Keratinocyte (primary cell): ENCODE data around the gene IL31. TPM values are rescaled to one million over a fixed set of nuclear protein-coding genes. Genes with fewer than 3 reads are reported as not detected.

Experiments
- DNase-seq: peaks from one replicate; pipeline ENCODE4 v3.0.0-alpha.2; 2011; ENCODE audit warnings: low read depth, missing footprints, low spot score
- FAIRE-seq: peaks from 2 replicates; lab custom pipeline; 2011; peaks lifted over from hg19 to GRCh38; lab: Jason Lieb, UNC
- H2AFZ ChIP-seq: 2 replicates; pipeline ENCODE4 v1.6.0; 2012; ENCODE audit warnings: low read length, control low read depth, inconsistent platforms; ENCODE audit not compliant: control insufficient read depth
- H3K27ac ChIP-seq: 2 replicates; pipeline ENCODE4 v1.5.1; 2011; ENCODE audit warnings: low read length; ENCODE audit not compliant: control insufficient read depth, insufficient read depth
- H3K27me3 ChIP-seq: 3 replicates; pipeline ENCODE4 v1.6.0; 2011; ENCODE audit warnings: low read length; ENCODE audit not compliant: control insufficient read depth, insufficient read depth; ENCODE audit errors: extremely low read depth
- H3K36me3 ChIP-seq, 2 experiments: 2 replicates in 1 of 2; 3 replicates in 1 of 2; pipeline ENCODE4 v1.5.1; 2011; ENCODE audit warnings: low read length in 2 of 2, mild to moderate bottlenecking in 1 of 2; ENCODE audit not compliant: control insufficient read depth in 2 of 2, insufficient read depth in 2 of 2; ENCODE audit errors: extremely low read depth in 1 of 2
- H3K4me1 ChIP-seq: 3 replicates; pipeline ENCODE4 v1.5.1; 2011; ENCODE audit warnings: low read length; ENCODE audit not compliant: control insufficient read depth, insufficient read depth; ENCODE audit errors: extremely low read depth
- H3K4me2 ChIP-seq: 3 replicates; pipeline ENCODE4 v1.6.0; 2011; ENCODE audit warnings: low read depth, low read length; ENCODE audit not compliant: control insufficient read depth, insufficient read depth; ENCODE audit errors: extremely low read depth
- H3K4me3 ChIP-seq, 3 experiments: fragments of 200-600 bp in 1 of 3; sonication (generic) in 1 of 3; 2 replicates in 2 of 3; 3 replicates in 1 of 3; pipeline ENCODE4 v1.5.1; 2011 to 2016; ENCODE audit warnings: low read length in 3 of 3, mild to moderate bottlenecking in 3 of 3, control low read depth in 2 of 3, inconsistent platforms in 1 of 3, low read depth in 1 of 3, mixed read lengths in 1 of 3, mixed run types in 1 of 3, moderate library complexity in 1 of 3; ENCODE audit not compliant: control insufficient read depth in 2 of 3, insufficient read depth in 2 of 3; ENCODE audit errors: extremely low read depth in 1 of 3
- H3K79me2 ChIP-seq: 2 replicates; pipeline ENCODE4 v1.6.0; 2012; ENCODE audit warnings: low read length; ENCODE audit not compliant: control insufficient read depth, insufficient read depth
- H3K9ac ChIP-seq: 3 replicates; pipeline ENCODE4 v1.6.0; 2011; ENCODE audit warnings: low read length; ENCODE audit not compliant: control insufficient read depth, insufficient read depth; ENCODE audit errors: extremely low read depth
- H3K9me1 ChIP-seq: 3 replicates; pipeline ENCODE4 v1.6.0; 2011; ENCODE audit warnings: low read length; ENCODE audit not compliant: control insufficient read depth, insufficient read depth; ENCODE audit errors: extremely low read depth
- H3K9me3 ChIP-seq: 2 replicates; pipeline ENCODE4 v1.5.1; 2012; ENCODE audit warnings: low read depth, low read length; ENCODE audit not compliant: control insufficient read depth
- H4K20me1 ChIP-seq: 3 replicates; pipeline ENCODE4 v1.6.0; 2011; ENCODE audit warnings: low read length; ENCODE audit not compliant: control insufficient read depth, insufficient read depth; ENCODE audit errors: extremely low read depth
- CTCF ChIP-seq, 3 experiments: IDR thresholded peaks in 1 of 3; conservative IDR thresholded peaks in 1 of 3; optimal IDR thresholded peaks in 1 of 3; 2 replicates in 2 of 3; 3 replicates in 1 of 3; pipeline versions ENCODE3 to v1.5.1; 2011; ENCODE audit warnings: low read length in 3 of 3, mild to moderate bottlenecking in 3 of 3, moderate library complexity in 2 of 3, control low read depth in 1 of 3, inconsistent platforms in 1 of 3; ENCODE audit not compliant: insufficient read depth in 2 of 3; ENCODE audit errors: extremely low read depth in 1 of 3
- EZH2 ChIP-seq: IDR thresholded peaks from one replicate; pipeline ENCODE4 v1.6.1; 2012; ENCODE audit warnings: inconsistent platforms, mild to moderate bottlenecking, low read length, moderate library complexity
- dilution Hi-C: fragments of 300-500 bp; cut with MboI; formaldehyde crosslinking; loops from one replicate; pipeline ENCODE4 v1.7.0; 2020; ENCODE audit warnings: low sequenced_read_pairs; ENCODE audit not compliant: extremely low pct_ligation_motif_present
- polyA plus RNA-seq, 5 experiments: library from polyadenylated mRNA; depleted of rRNA in 3 of 5; stranded (reverse) in 3 of 5; stranded (forward) in 1 of 5; unstranded in 1 of 5; fragments of >200 nt; gene quantifications; 1 replicate in 1 of 5; 2 replicates in 3 of 5; 3 replicates in 1 of 5; pipeline versions ENCODE4 v1.2.1 to v1.2.3, GENCODE V29; 2011 to 2012; ENCODE audit warnings: missing spikeins in 2 of 5, low read depth in 1 of 5, low replicate concordance in 1 of 5

The IL31 gene
- polyA plus RNA-seq, 1 donor (not counting 4 experiments of a cell fraction or from before 2014, with no cell fraction given) = not detected

DNA sequence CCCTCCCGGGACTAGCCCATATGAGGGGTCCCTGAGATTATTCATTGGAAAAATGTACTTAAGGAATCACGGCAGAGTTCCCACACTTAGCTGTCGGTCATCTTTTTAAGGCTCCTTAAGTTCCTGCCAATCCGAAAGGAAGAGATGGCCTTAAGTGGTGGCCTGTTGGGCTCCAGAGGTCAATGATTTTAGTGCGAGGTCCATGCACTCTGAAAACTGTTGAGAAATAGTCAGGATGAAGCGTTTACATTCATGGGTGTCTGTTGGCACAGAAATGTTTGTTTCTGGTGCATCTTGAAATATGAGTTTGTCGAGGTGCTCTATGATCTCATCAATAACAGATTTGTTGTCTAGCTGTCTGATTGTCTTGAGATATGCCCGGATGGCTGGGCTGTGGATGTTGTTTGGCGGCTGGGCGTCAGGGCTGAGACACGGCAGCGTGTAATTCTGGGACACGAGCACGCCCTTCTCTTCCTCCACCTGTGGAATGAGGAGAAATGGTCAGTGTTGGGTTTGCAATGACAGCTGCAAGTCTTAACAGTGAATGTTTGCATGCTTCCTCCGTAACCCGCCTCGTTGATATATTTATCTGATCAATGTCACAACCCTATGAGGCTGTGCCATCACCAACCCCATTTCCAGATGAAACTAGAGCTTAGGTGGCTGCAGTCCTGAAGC is 1.6 kb downstream of the IL31 start:
- no peak for TF ChIP-seq CTCF (optimal IDR thresholded peaks at IDR 0.05 in 1 of 3, IDR thresholded peaks at IDR 0.05 in 1 of 3, conservative IDR thresholded peaks at IDR 0.05 in 1 of 3; ENCODE audit: extremely low read depth in 1 of 3, insufficient read depth in 2 of 3, low read length in 3 of 3)
- no peak for TF ChIP-seq EZH2
- FAIRE-seq (no peak), DNase-seq (no peak)
- H3K27ac ChIP-seq = no peak overlapping the region
- dilution Hi-C loops = no loop called here
- H4K20me1 ChIP-seq = no peaks in the 10 kb centered on the region
- no peaks in the 10 kb centered on the region for H3K36me3 ChIP-seq
- H3K27me3 ChIP-seq = peaks cover 8% of the 10 kb centered on the region
- no peak overlapping the region for H2AFZ ChIP-seq
- no peaks in the 10 kb centered on the region for H3K9me1 ChIP-seq
- no peaks in the 10 kb centered on the region for H3K9me3 ChIP-seq
- no peak overlapping the region for H3K9ac ChIP-seq
- H3K4me1 ChIP-seq = no peaks in the 10 kb centered on the region
- no peak overlapping the region for H3K4me2 ChIP-seq
- H3K4me3 ChIP-seq = no peak overlapping the region
- no peaks in the 10 kb centered on the region for H3K79me2 ChIP-seq

DNA sequence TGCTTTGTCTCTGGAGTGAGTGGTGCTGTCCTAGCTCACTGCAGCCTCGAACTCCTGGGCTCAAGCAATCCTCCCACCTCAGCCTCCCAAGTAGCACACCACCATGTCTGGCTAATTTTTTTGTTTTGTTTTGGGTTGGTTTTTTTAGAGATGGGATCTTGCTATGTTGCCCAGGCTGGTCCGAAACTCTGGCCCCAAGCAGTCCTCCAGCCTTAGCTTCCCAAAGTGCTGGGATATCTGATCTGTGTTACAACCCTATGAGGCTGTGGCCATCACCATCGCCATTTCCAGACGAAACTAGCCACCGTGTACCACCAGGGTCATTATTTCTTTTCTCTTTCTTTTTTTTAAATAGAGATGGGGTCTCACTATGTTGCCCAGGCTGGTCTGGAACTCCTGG is 2.6 kb downstream of the IL31 start:
- Histone ChIP-seq H3K4me2 (no peak overlapping the region), H3K4me3 (no peak overlapping the region), H3K9me1 (no peaks in the 10 kb centered on the region), H3K27me3 (peaks cover 8% of the 10 kb centered on the region), H2AFZ (no peak overlapping the region), H3K4me1 (no peaks in the 10 kb centered on the region), H3K79me2 (no peaks in the 10 kb centered on the region), H3K27ac (no peak overlapping the region), H3K9ac (no peak overlapping the region), H3K36me3 (no peaks in the 10 kb centered on the region), H3K9me3 (no peaks in the 10 kb centered on the region), H4K20me1 (no peaks in the 10 kb centered on the region)
- dilution Hi-C loops = no loop called here
- DNase-seq = no peak
- no peak for FAIRE-seq
- no peak for TF ChIP-seq CTCF (optimal IDR thresholded peaks at IDR 0.05 in 1 of 3, IDR thresholded peaks at IDR 0.05 in 1 of 3, conservative IDR thresholded peaks at IDR 0.05 in 1 of 3; ENCODE audit: extremely low read depth in 1 of 3, insufficient read depth in 2 of 3, low read length in 3 of 3)
- no peak for TF ChIP-seq EZH2
